ENCODE data around the gene OPN3.
"Not testable (repeated sequence)": the region's sequence is repeated elsewhere in the genome, so short reads cannot be mapped to it uniquely, and the experiment has no call there.

Gene OPN3

DNA sequence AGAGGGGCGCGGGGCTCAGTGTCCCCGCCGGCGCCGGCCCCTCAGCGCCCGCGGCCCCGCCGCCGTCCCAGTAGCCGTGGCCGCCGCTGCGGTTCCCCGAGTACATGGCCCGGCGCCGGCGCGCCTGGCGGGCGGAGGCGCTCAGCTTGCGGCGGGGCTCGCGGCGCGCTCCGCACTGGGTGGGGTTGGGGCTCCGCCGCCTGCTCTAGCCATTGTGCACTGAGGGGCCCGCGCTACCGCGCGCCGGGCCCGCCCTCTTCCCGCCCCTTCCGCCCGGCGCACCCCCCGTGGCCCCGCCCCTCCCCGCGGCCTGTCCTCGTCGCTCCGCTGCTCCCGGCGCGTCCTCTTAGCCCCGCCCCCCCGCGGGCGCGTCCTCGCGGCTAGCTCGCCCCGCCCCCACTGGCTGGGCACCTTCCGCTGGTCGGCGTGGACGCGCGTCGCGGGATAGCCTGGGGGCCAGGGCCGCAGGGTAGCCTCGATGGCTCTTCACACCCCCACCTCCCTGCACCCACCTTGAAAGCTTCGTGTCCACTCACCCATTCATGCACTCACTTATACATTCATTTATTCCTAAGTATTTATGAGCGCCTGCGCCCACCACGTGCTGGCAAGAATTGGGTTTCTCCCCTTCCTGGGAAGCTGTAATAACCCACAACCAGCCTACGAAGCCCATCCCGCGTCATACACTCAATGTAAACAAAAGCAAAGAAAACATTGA, at the start of gene OPN3, which contains the start of gene CHML:
TSS of gene OPN3 (minus strand) at position 221 of the 718 bp plus-strand sequence. CDS start at position 106, 115 bp downstream.
TSS of gene CHML (minus strand) at position 221 of the 718 bp plus-strand sequence. CDS start 4,603 bp downstream, outside the sequence.
- Mint-ChIP-seq H3K4me1 (peaks cover 25 to 57% of the 10 kb centered on the region in 2 donors), H3K36me3 (peaks cover 17 to 30% of the 10 kb centered on the region in 2 donors), H3K27me3 (no peaks in the 10 kb centered on the region), H3K9me3 (peaks cover 10 to 16% of the 10 kb centered on the region in 2 donors), H3K27ac (peak within 1 kb of the TSS; percentile 96), H3K4me3 (peak within 1 kb of the TSS; percentile 97 to 99)
- ATAC-seq (replicated peaks) (peak; percentile 89 to 93), DNase-seq (peak; percentile 87)

DNA sequence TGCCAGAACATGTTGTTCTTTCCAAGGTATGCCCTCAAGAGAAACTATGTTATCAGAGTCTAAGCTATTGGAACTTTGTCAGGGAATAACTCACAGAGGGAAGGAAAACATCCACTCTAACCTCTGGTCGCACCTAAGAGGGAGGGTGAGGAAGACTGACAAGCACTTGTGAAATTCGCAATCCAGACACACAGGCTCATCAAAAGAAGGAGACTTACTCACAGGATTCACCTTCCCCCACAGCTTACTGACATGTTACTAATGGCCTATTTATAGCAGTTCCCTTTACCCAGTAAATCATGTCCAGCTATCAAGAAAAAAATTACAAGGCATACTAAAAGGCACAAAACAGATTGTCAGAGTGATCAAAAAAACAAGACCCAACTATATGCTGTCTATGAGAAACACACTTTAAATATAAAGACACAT, 48.8 kb upstream of the OPN3 start:
- no peak overlapping the region for H3K27ac Mint-ChIP-seq
- H3K9me3 Mint-ChIP-seq = no peaks in the 10 kb centered on the region
- ATAC-seq (replicated peaks) = no peak
- H3K4me1 Mint-ChIP-seq = no peaks in the 10 kb centered on the region
- H3K4me3 Mint-ChIP-seq = no peak overlapping the region
- H3K36me3 Mint-ChIP-seq = no peaks in the 10 kb centered on the region
- no peak for DNase-seq
- H3K27me3 Mint-ChIP-seq = peaks cover 18 to 26% of the 10 kb centered on the region in 2 donors

GRCh38 chr1:241684108-241684507, 43.9 kb upstream of the OPN3 start:
- DNase-seq = no peak
- Mint-ChIP-seq H3K4me3 (no peak overlapping the region), H3K27me3 (peaks cover 28 to 29% of the 10 kb centered on the region in 2 donors), H3K9me3 (peaks cover 3 to 8% of the 10 kb centered on the region in 2 donors), H3K27ac (no peak overlapping the region), H3K4me1 (no peaks in the 10 kb centered on the region), H3K36me3 (peaks cover 0 to 4% of the 10 kb centered on the region in 2 donors)
- ATAC-seq (replicated peaks) = no peak

- peaks cover 0 to 4% of the 10 kb centered on the region in 2 donors for H3K36me3 Mint-ChIP-seq
- H3K4me3 Mint-ChIP-seq = no peak overlapping the region
- no peak for ATAC-seq (replicated peaks)
Observed at GRCh38 chr1:241682921-241683320, 42.8 kb upstream of the OPN3 start.

GRCh38 chr1:241681861-241682448, 41.8 kb upstream of the OPN3 start:
- H3K27me3 Mint-ChIP-seq = peaks cover 25 to 26% of the 10 kb centered on the region in 2 donors
- not testable (repeated sequence) for ATAC-seq (replicated peaks); H3K36me3 Mint-ChIP-seq; H3K4me3 Mint-ChIP-seq; DNase-seq; H3K27ac Mint-ChIP-seq; H3K9me3 Mint-ChIP-seq; H3K4me1 Mint-ChIP-seq

More at GRCh38 chr1:241682921-241683320, 42.8 kb upstream of the OPN3 start:
- Mint-ChIP-seq H3K27me3 (peaks cover 25 to 27% of the 10 kb centered on the region in 2 donors), H3K9me3 (peaks cover 3 to 8% of the 10 kb centered on the region in 2 donors), H3K4me1 (peaks cover 0 to under 1% of the 10 kb centered on the region in 2 donors), H3K27ac (no peak overlapping the region)
- no peak for DNase-seq

- H3K9me3 Mint-ChIP-seq = peaks cover 3 to 8% of the 10 kb centered on the region in 2 donors
- peaks cover 25 to 26% of the 10 kb centered on the region in 2 donors for H3K27me3 Mint-ChIP-seq
- no peak for ATAC-seq (replicated peaks)
- peaks cover 0 to 4% of the 10 kb centered on the region in 2 donors for H3K36me3 Mint-ChIP-seq
- H3K4me3 Mint-ChIP-seq = no peak overlapping the region
- no peak overlapping the region for H3K27ac Mint-ChIP-seq
- DNase-seq = no peak
- H3K4me1 Mint-ChIP-seq = peaks cover 2 to 8% of the 10 kb centered on the region in 2 donors
Observed at GRCh38 chr1:241679961-241680360, 39.8 kb upstream of the OPN3 start.

- DNase-seq (no peak), ATAC-seq (replicated peaks) (no peak)
- H3K36me3 Mint-ChIP-seq = peaks cover 0 to 4% of the 10 kb centered on the region in 2 donors
- H3K27ac Mint-ChIP-seq = no peak overlapping the region
- peaks cover 2 to 8% of the 10 kb centered on the region in 2 donors for H3K4me1 Mint-ChIP-seq
- H3K4me3 Mint-ChIP-seq = no peak overlapping the region
- peaks cover 3 to 8% of the 10 kb centered on the region in 2 donors for H3K9me3 Mint-ChIP-seq
- H3K27me3 Mint-ChIP-seq = peaks cover 25 to 26% of the 10 kb centered on the region in 2 donors
Observed at GRCh38 chr1:241679404-241679803, 39.2 kb upstream of the OPN3 start.

DNA sequence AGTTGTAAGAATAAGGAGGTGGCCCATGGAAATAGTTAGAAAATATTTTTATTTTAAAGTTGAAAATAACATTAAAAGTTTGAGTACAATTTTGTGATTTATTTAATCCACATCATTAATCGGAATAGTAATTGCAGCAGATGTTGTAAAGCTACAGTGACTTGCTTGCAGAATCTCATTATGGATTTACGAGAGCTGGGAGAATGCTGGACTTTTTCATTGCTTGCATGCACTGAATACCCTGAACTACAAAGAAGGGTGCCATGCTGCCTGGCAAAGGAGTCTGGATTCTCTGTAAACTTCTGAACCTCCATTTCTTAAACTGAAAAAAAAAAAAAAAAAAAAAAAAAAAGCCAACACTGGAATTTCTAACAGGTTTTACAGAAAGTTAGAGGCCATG, 38.4 kb upstream of the OPN3 start:
- peaks cover 2 to 8% of the 10 kb centered on the region in 2 donors for H3K4me1 Mint-ChIP-seq
- H3K27ac Mint-ChIP-seq = no peak overlapping the region
- H3K9me3 Mint-ChIP-seq = peaks cover 3 to 8% of the 10 kb centered on the region in 2 donors

GRCh38 chr1:241677201-241677600, 37.0 kb upstream of the OPN3 start:
- DNase-seq = no peak
- Mint-ChIP-seq H3K4me3 (peak overlapping the region; percentile 36 to 44), H3K9me3 (peaks cover 3 to 8% of the 10 kb centered on the region in 2 donors), H3K27me3 (peaks cover 25% of the 10 kb centered on the region in 2 donors), H3K36me3 (peaks cover 0 to 4% of the 10 kb centered on the region in 2 donors), H3K27ac (no peak overlapping the region), H3K4me1 (peaks cover 2 to 8% of the 10 kb centered on the region in 2 donors)
- ATAC-seq (replicated peaks) = peak; percentile 48 to 57

More for the DNA sequence above, 38.4 kb upstream of the OPN3 start:
- no peak overlapping the region for H3K4me3 Mint-ChIP-seq
- no peak for DNase-seq
- peaks cover 0 to 4% of the 10 kb centered on the region in 2 donors for H3K36me3 Mint-ChIP-seq
- ATAC-seq (replicated peaks) = no peak
- peaks cover 25 to 26% of the 10 kb centered on the region in 2 donors for H3K27me3 Mint-ChIP-seq

- no peak overlapping the region for H3K27ac Mint-ChIP-seq
- no peak for DNase-seq
Observed at GRCh38 chr1:241675983-241676382, 35.8 kb upstream of the OPN3 start.

GRCh38 chr1:241674805-241675384, 34.7 kb upstream of the OPN3 start:
- Mint-ChIP-seq H3K36me3 (no peaks in the 10 kb centered on the region), H3K27ac (no peak overlapping the region), H3K27me3 (peaks cover 9 to 22% of the 10 kb centered on the region in 2 donors), H3K4me3 (no peak overlapping the region), H3K4me1 (peaks cover 2 to 8% of the 10 kb centered on the region in 2 donors), H3K9me3 (no peaks in the 10 kb centered on the region)
- ATAC-seq (replicated peaks) = no peak
- DNase-seq = no peak

More at GRCh38 chr1:241675983-241676382, 35.8 kb upstream of the OPN3 start:
- no peak for ATAC-seq (replicated peaks)
- Mint-ChIP-seq H3K4me1 (peaks cover 2 to 8% of the 10 kb centered on the region in 2 donors), H3K4me3 (no peak overlapping the region), H3K27me3 (peaks cover 17 to 23% of the 10 kb centered on the region in 2 donors), H3K36me3 (no peaks in the 10 kb centered on the region), H3K9me3 (no peaks in the 10 kb centered on the region)

DNA sequence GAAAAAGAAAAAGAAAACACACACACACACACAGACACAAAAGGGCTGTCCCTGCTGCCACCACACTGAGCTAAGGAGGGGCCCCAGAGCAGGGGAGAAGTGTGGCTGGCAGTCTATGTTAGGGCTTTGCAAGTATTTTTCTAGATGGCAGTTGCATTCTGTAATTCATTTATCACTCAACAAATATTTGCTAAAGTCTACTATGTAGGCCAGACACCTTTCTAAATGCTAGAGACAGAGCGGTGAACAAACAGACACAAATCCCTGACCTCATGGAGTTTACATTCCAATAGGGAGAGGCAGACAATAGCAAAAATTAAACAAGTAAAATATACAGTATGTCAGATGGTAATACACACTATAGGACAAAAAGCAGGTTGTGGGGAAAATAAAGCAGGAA, 32.1 kb upstream of the OPN3 start:
- DNase-seq (no peak), ATAC-seq (replicated peaks) (no peak)
- no peaks in the 10 kb centered on the region for H3K9me3 Mint-ChIP-seq
- peaks cover 13 to 22% of the 10 kb centered on the region in 2 donors for H3K27me3 Mint-ChIP-seq
- no peaks in the 10 kb centered on the region for H3K36me3 Mint-ChIP-seq
- H3K4me3 Mint-ChIP-seq = no peak overlapping the region
- no peak overlapping the region for H3K27ac Mint-ChIP-seq
- peaks cover 0 to 1% of the 10 kb centered on the region in 2 donors for H3K4me1 Mint-ChIP-seq

- Mint-ChIP-seq H3K4me1 (no peaks in the 10 kb centered on the region), H3K27ac (no peak overlapping the region), H3K4me3 (no peak overlapping the region), H3K9me3 (no peaks in the 10 kb centered on the region), H3K36me3 (peaks cover 0 to 2% of the 10 kb centered on the region in 2 donors), H3K27me3 (peaks cover 5 to 7% of the 10 kb centered on the region in 2 donors)
- ATAC-seq (replicated peaks) = no peak
- DNase-seq = no peak
Observed at GRCh38 chr1:241666419-241666818, 26.2 kb upstream of the OPN3 start.

GRCh38 chr1:241660424-241660972, 20.3 kb upstream of the OPN3 start:
- H3K9me3 Mint-ChIP-seq = peaks cover 0 to 4% of the 10 kb centered on the region in 2 donors
- H3K4me3 Mint-ChIP-seq = no peak overlapping the region
- no peak for ATAC-seq (replicated peaks)
- peaks cover 0 to 3% of the 10 kb centered on the region in 2 donors for H3K36me3 Mint-ChIP-seq
- H3K27me3 Mint-ChIP-seq = peaks cover 22 to 23% of the 10 kb centered on the region in 2 donors
- no peak overlapping the region for H3K27ac Mint-ChIP-seq
- H3K4me1 Mint-ChIP-seq = no peaks in the 10 kb centered on the region
- DNase-seq = no peak

Measured in stimulated activated naive B cell treated with anti-CD40 and anti-IgM and Interleukin-4, amounts not matched to agents 10 μg/mL and 1 μg/mL and 100 μg/mL, for 72 hours (primary cell).